ENCODE data around the gene CRAMP1. TPM values are rescaled to one million over a fixed set of nuclear protein-coding genes. Genes with fewer than 3 reads are reported as not detected.

Gene CRAMP1
- total RNA-seq, 1 experiment from 2014 or later, result 33.0 TPM

- H3K4me3 ChIP-seq (ENCODE audit: low read depth, low read length, poor library complexity, severe bottlenecking), result no peak overlapping the region
- BruUV-seq (replicated peaks), result no TSS peak
- intact Hi-C loops (cut with micrococcal nuclease; ENCODE audit: unreplicated experiment), result no loop called here
- DNase-seq (ENCODE audit: low spot score), result no peak
- ChIA-PET CTCF (no interaction called here), POLR2A (ENCODE audit: low non-redundant PET) (no interaction called here)
- H3K4me1 ChIP-seq (ENCODE audit: insufficient read depth, low read length, poor library complexity, severe bottlenecking), result peaks cover 18% of the 10 kb centered on the region
- no peak overlapping the region for H3K27ac ChIP-seq (ENCODE audit: low read depth, low read length, poor library complexity, severe bottlenecking)
- no peaks in the 10 kb centered on the region for H3K27me3 ChIP-seq (replicated peaks; ENCODE audit: insufficient read depth, low read depth, low read length, poor library complexity)
- TF ChIP-seq CTCF (conservative IDR thresholded peaks at IDR 0.05; ENCODE audit: low read depth, low read length) (no peak), EZH2 (IDR thresholded peaks at IDR 0.05; ENCODE audit: borderline replicate concordance, low read depth, low read length, poor library complexity, severe bottlenecking) (no peak)
- H3K9me3 ChIP-seq (ENCODE audit: low read depth, low read length, poor library complexity, severe bottlenecking), result no peaks in the 10 kb centered on the region
- peaks cover 25% of the 10 kb centered on the region for H3K36me3 ChIP-seq (ENCODE audit: insufficient read depth, low read length, poor library complexity, severe bottlenecking)
These were observed 68.9 kb downstream of the CRAMP1 start for GRCh38 chr16:1681032-1681431.

DNA sequence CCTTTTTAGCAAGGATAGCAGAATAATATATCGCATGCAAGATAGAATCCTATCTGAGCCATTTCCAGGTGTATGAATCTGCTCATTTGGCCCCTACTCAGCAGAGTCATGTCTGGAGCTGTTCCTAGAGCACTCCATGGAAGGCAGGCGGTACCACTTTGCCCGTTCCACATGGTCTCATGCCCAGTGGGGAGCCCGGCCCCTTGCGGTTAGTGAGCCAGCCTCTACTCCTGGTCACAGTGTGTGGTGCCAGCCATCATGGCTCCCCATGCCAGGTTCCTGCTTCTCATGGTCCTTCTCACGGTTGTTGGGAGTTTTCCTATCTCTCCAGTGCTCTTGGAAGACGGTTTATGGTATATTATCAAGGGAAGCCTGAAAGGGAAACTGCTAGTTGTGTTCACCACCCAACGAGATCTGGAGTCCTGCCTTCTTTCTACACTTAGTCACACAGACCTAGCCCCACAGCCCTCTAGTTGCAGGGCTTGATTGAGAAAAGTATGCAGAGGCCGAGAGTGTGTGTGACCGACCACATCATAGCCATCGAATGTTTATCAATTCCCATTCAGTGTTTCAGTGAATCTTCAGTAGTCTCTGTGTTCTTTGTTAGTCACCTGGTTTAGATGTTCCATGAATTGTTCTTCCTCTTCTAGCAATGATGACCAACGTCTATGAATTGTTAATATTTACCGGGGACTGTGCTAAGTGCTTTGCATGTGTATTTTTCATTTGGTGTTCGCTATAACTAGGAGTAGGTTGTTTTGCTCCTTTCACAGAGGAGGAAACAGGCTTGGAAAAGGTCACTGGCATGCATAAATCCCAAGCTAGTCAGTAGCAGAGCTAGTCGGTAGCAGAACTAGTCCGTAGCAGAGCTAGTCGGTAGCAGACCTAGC lies 75.5 kb downstream of the CRAMP1 start:
- ChIA-PET POLR2A (ENCODE audit: low non-redundant PET) (no interaction called here), CTCF (no interaction called here)
- DNase-seq (ENCODE audit: low spot score), result no peak
- H3K4me3 ChIP-seq (ENCODE audit: low read depth, low read length, poor library complexity, severe bottlenecking), result no peak overlapping the region
- no peak overlapping the region for H3K27ac ChIP-seq (ENCODE audit: low read depth, low read length, poor library complexity, severe bottlenecking)
- intact Hi-C loops (cut with micrococcal nuclease; ENCODE audit: unreplicated experiment), result no loop called here
- TF ChIP-seq EZH2 (IDR thresholded peaks at IDR 0.05; ENCODE audit: borderline replicate concordance, low read depth, low read length, poor library complexity, severe bottlenecking), result no peak
- no peak for TF ChIP-seq CTCF (conservative IDR thresholded peaks at IDR 0.05; ENCODE audit: low read depth, low read length)
- TSS peak; percentile 3 for BruUV-seq (replicated peaks)
- no peaks in the 10 kb centered on the region for H3K4me1 ChIP-seq (ENCODE audit: insufficient read depth, low read length, poor library complexity, severe bottlenecking)
- H3K27me3 ChIP-seq (replicated peaks; ENCODE audit: insufficient read depth, low read depth, low read length, poor library complexity), result no peaks in the 10 kb centered on the region
- H3K9me3 ChIP-seq (ENCODE audit: low read depth, low read length, poor library complexity, severe bottlenecking), result no peaks in the 10 kb centered on the region
- peaks cover 82% of the 10 kb centered on the region for H3K36me3 ChIP-seq (ENCODE audit: insufficient read depth, low read length, poor library complexity, severe bottlenecking)

DNA sequence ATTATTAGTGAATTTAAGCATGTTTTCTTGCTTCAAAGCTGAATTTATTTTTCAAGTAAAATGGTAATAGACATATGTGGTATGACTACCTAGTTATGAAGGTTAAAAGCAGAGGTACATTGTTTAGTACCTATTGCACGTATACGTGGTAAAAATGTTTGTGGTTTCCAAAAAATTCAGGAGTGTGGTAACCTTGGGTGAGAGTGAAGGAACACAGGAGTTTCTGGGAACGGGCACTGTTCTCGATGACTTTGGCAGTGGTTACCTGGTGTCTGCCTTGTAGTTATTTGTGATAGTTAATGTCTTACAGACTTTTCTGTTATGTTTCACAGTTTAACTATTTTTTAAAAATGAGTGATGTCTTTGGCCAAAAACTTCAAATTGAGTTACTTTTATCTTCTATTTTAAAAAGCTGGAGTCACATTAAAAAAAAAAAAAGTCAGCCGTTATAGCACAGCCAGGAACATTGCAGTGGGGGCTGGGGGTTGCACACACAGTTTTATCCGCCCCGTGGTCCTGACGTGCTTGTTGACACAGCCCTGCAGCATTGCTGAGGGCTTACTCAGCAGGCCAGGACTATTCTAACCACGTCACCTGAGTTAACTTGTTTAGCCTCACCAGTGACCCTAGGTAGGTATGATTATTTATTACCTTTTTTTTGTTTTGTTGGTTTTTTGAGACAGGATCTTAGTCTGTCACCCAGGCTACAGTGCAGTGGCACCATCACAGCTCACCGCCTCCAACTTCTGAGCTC lies 76.8 kb downstream of the CRAMP1 start:
- intact Hi-C loops (cut with micrococcal nuclease; ENCODE audit: unreplicated experiment), result no loop called here
- H3K9me3 ChIP-seq (ENCODE audit: low read depth, low read length, poor library complexity, severe bottlenecking), result no peaks in the 10 kb centered on the region
- POLR2A ChIA-PET (ENCODE audit: low non-redundant PET), result no interaction called here
- TF ChIP-seq CTCF (conservative IDR thresholded peaks at IDR 0.05; ENCODE audit: low read depth, low read length) (no peak), EZH2 (IDR thresholded peaks at IDR 0.05; ENCODE audit: borderline replicate concordance, low read depth, low read length, poor library complexity, severe bottlenecking) (no peak)
- no peaks in the 10 kb centered on the region for H3K27me3 ChIP-seq (replicated peaks; ENCODE audit: insufficient read depth, low read depth, low read length, poor library complexity)
- H3K4me3 ChIP-seq (ENCODE audit: low read depth, low read length, poor library complexity, severe bottlenecking), result no peak overlapping the region
- H3K36me3 ChIP-seq (ENCODE audit: insufficient read depth, low read length, poor library complexity, severe bottlenecking), result peaks cover 88% of the 10 kb centered on the region
- no peaks in the 10 kb centered on the region for H3K4me1 ChIP-seq (ENCODE audit: insufficient read depth, low read length, poor library complexity, severe bottlenecking)
- no peak for DNase-seq (ENCODE audit: low spot score)
- CTCF ChIA-PET, result no interaction called here
- no peak overlapping the region for H3K27ac ChIP-seq (ENCODE audit: low read depth, low read length, poor library complexity, severe bottlenecking)
- BruUV-seq (replicated peaks), result no TSS peak

All from A673 (cell line).